GM12874 (cell line): ENCODE data around the gene ATP2C1.

ENCODE experiments used
- CTCF ChIP-seq: IDR thresholded peaks from 2 replicates; pipeline ENCODE4 v1.5.1; 2011; ENCODE audit warnings: low read depth, mild to moderate bottlenecking, control low read depth, low read length, moderate library complexity; ENCODE audit not compliant: insufficient read depth

Gene ATP2C1

GRCh38 chr3:130853581-130853980 lies 40.3 kb upstream of the ATP2C1 start:
- no peak for TF ChIP-seq CTCF

- no peak for TF ChIP-seq CTCF
Measured at GRCh38 chr3:130854208-130854864, 39.5 kb upstream of the ATP2C1 start.

- TF ChIP-seq CTCF: no peak
Measured at GRCh38 chr3:130857336-130858026, 36.4 kb upstream of the ATP2C1 start.

- no peak for TF ChIP-seq CTCF
Measured at GRCh38 chr3:130865489-130865888, 28.4 kb upstream of the ATP2C1 start.

- TF ChIP-seq CTCF: no peak
Measured at GRCh38 chr3:130866327-130866726, 27.6 kb upstream of the ATP2C1 start.

GRCh38 chr3:130870423-130870822 lies 23.5 kb upstream of the ATP2C1 start:
- TF ChIP-seq CTCF: no peak

GRCh38 chr3:130876594-130876993 lies 17.3 kb upstream of the ATP2C1 start:
- TF ChIP-seq CTCF: no peak
